Endothelial cell of umbilical vein (primary cell): ENCODE results near the gene RYR2. TPM values are rescaled to one million over a fixed set of nuclear protein-coding genes. Genes with fewer than 3 reads are reported as not detected.

Experiments used
- BruUV-seq: library from RNA; stranded (reverse); fragments of 400-500 nt; replicated peaks from 2 replicates; lab custom pipeline; 2021; lab: Mats Ljungman, UMichigan
- CTCF ChIA-PET: fragments of 300-600, 350-600 bp; sonication (Branson Sonifier 250); formaldehyde crosslinking; loops from one replicate; lab custom pipeline; 2021; ENCODE audit warnings: antibody characterized with exemption, inconsistent platforms; lab: Charles Lee
- POLR2A ChIA-PET: fragments of 300-600, 350-600 bp; sonication (Branson Sonifier 250); formaldehyde crosslinking; loops from one replicate; lab custom pipeline; 2021; ENCODE audit warnings: antibody characterized with exemption, inconsistent platforms; lab: Charles Lee
- DNase-seq: peaks from one replicate; pipeline ENCODE4 v3.0.0-alpha.2; 2011; ENCODE audit warnings: low read depth, low spot score
- FAIRE-seq: peaks from 2 replicates; lab custom pipeline; 2011; peaks lifted over from hg19 to GRCh38; lab: Jason Lieb, UNC
- H2AFZ ChIP-seq: 2 replicates; pipeline ENCODE4 v1.6.0; 2012; ENCODE audit warnings: low read depth, low read length, control low read depth, inconsistent platforms
- H3K27ac ChIP-seq: 2 replicates; pipeline ENCODE4 v1.5.1; 2011; ENCODE audit warnings: low read depth, mild to moderate bottlenecking, control low read depth, low read length, moderate library complexity; ENCODE audit not compliant: insufficient read depth
- H3K27me3 ChIP-seq, 2 experiments: 2 replicates each; pipeline versions ENCODE4 v1.6.0 to v1.6.1; 2011; ENCODE audit warnings: low read length in 2 of 2, mixed read lengths in 1 of 2; ENCODE audit not compliant: control insufficient read depth in 2 of 2, insufficient read depth in 2 of 2
- H3K36me3 ChIP-seq, 2 experiments: 2 replicates in 1 of 2; 3 replicates in 1 of 2; pipeline ENCODE4 v1.5.1; 2011; ENCODE audit warnings: low read length in 2 of 2, mild to moderate bottlenecking in 1 of 2, moderate library complexity in 1 of 2; ENCODE audit not compliant: control insufficient read depth in 2 of 2, insufficient read depth in 2 of 2; ENCODE audit errors: extremely low read depth in 1 of 2
- H3K4me1 ChIP-seq: 3 replicates; pipeline ENCODE4 v1.5.1; 2011; ENCODE audit warnings: mild to moderate bottlenecking, low read length; ENCODE audit not compliant: control insufficient read depth, insufficient read depth; ENCODE audit errors: extremely low read depth
- H3K4me2 ChIP-seq: 2 replicates; pipeline ENCODE4 v1.6.1; 2011; ENCODE audit warnings: low read length, control low read depth, mixed read lengths; ENCODE audit not compliant: insufficient read depth
- H3K4me3 ChIP-seq, 3 experiments: fragments of 200-600 bp in 1 of 3; sonication (generic), shearing (Covaris generic) in 1 of 3; replicated peaks in 1 of 3; 2 replicates each; pipeline ENCODE4 v1.5.1; 2011 to 2016; ENCODE audit warnings: control low read depth in 3 of 3, low read length in 3 of 3, mild to moderate bottlenecking in 2 of 3, inconsistent platforms in 1 of 3, low read depth in 1 of 3, moderate library complexity in 1 of 3; ENCODE audit not compliant: insufficient read depth in 1 of 3
- H3K79me2 ChIP-seq: 2 replicates; pipeline ENCODE4 v1.6.0; 2012; ENCODE audit warnings: low read length, inconsistent platforms; ENCODE audit not compliant: control insufficient read depth, insufficient read depth
- H3K9ac ChIP-seq: replicated peaks from 2 replicates; pipeline ENCODE3; 2011; ENCODE audit warnings: low read length, control low read depth; ENCODE audit not compliant: insufficient read depth; ENCODE audit errors: extremely low read depth
- H3K9me1 ChIP-seq: replicated peaks from 3 replicates; pipeline ENCODE4 v1.6.0; 2011; ENCODE audit warnings: mild to moderate bottlenecking, low read length; ENCODE audit not compliant: control insufficient read depth, insufficient read depth; ENCODE audit errors: extremely low read depth
- H3K9me3 ChIP-seq: replicated peaks from 2 replicates; pipeline ENCODE4 v1.5.1; 2012; ENCODE audit warnings: low read length, inconsistent platforms; ENCODE audit not compliant: control insufficient read depth, insufficient read depth
- H4K20me1 ChIP-seq: replicated peaks from 2 replicates; pipeline ENCODE3; 2011; ENCODE audit warnings: mild to moderate bottlenecking, low read length; ENCODE audit not compliant: control insufficient read depth, insufficient read depth; ENCODE audit errors: extremely low read depth
- EZH2 ChIP-seq: IDR thresholded peaks from 2 replicates; pipeline ENCODE4 v1.6.1; 2012; ENCODE audit warnings: borderline replicate concordance, low read depth, mild to moderate bottlenecking, moderate library complexity, low read length, inconsistent platforms; ENCODE audit not compliant: severe bottlenecking
- FOS ChIP-seq: IDR thresholded peaks from 2 replicates; pipeline ENCODE4 v1.6.1; 2011; ENCODE audit warnings: mild to moderate bottlenecking, low read length, moderate library complexity, borderline replicate concordance; ENCODE audit not compliant: insufficient read depth
- GATA2 ChIP-seq: IDR thresholded peaks from 2 replicates; pipeline ENCODE4 v1.7.0; 2011; ENCODE audit warnings: low read depth, mild to moderate bottlenecking, moderate library complexity, mixed read lengths, low read length; ENCODE audit not compliant: insufficient read length, insufficient read depth
- JUN ChIP-seq: IDR thresholded peaks from 2 replicates; pipeline ENCODE4 v1.6.1; 2011; ENCODE audit warnings: borderline replicate concordance, low read depth; ENCODE audit not compliant: insufficient read length, insufficient read depth
- MAX ChIP-seq: IDR thresholded peaks from 2 replicates; pipeline ENCODE4 v1.6.1; 2011; ENCODE audit not compliant: insufficient read depth, insufficient read length
- MYC ChIP-seq: IDR thresholded peaks from one replicate; pipeline ENCODE4 v1.6.1; 2011; ENCODE audit warnings: mild to moderate bottlenecking, low read depth, low read length
- POLR2A ChIP-seq: IDR thresholded peaks from 2 replicates; pipeline ENCODE4 v1.6.1; 2012; ENCODE audit warnings: low read depth, mild to moderate bottlenecking, control low read depth, low read length
- POLR2AphosphoS5 ChIP-seq: IDR thresholded peaks from 2 replicates; pipeline ENCODE4 v1.6.1; 2012; ENCODE audit warnings: low read depth, mild to moderate bottlenecking, control low read depth, low read length, moderate library complexity; ENCODE audit not compliant: insufficient read depth
- dilution Hi-C: fragments of 300-500 bp; cut with MboI; formaldehyde crosslinking; loops from one replicate; pipeline ENCODE4 v1.15.0; 2019; ENCODE audit warnings: low sequenced_read_pairs; ENCODE audit not compliant: extremely low pct_ligation_motif_present
- intact Hi-C: fragments of 100-400 bp; cut with micrococcal nuclease; formaldehyde crosslinking; loops from one replicate; pipeline ENCODE4 v1.10.0; 2022
- polyA plus RNA-seq, 4 experiments: library from polyadenylated mRNA; depleted of rRNA in 3 of 4; stranded (reverse) in 3 of 4; unstranded in 1 of 4; fragments of >200 nt; gene quantifications; 2 replicates each; pipeline versions ENCODE4 v1.2.1 to v1.2.3, GENCODE V29; 2011 to 2012; ENCODE audit warnings: missing spikeins in 1 of 4
- total RNA-seq: library from RNA; stranded (reverse); gene quantifications from 2 replicates; pipeline ENCODE4 v1.2.3, GENCODE V29; 2021
- TF ChIP-seq, protein P1 (sequence below), 2 donors: IDR thresholded peaks; 1 replicate in 1 of 2; 2 replicates in 1 of 2; pipeline ENCODE4 v1.5.1; 2011; ENCODE audit warnings: low read length in 2 of 2, mild to moderate bottlenecking in 2 of 2, moderate library complexity in 2 of 2, control low read depth in 1 of 2, inconsistent platforms in 1 of 2, low read depth in 1 of 2; ENCODE audit not compliant: insufficient read depth in 1 of 2; ENCODE audit errors: extremely low read depth in 1 of 2

Gene RYR2
- total and polyA plus RNA-seq, 2 donors (not counting 3 experiments of a cell fraction or from before 2014, with no cell fraction given), result not detected

GRCh38 chr1:237792726-237793125, 750.7 kb downstream of the RYR2 start:
- no peaks in the 10 kb centered on the region for H3K27me3 ChIP-seq
- TF ChIP-seq GATA2, result no peak
- TF ChIP-seq MYC, result no peak
- no peak for TF ChIP-seq FOS
- ChIA-PET CTCF (no interaction called here), POLR2A (no interaction called here)
- no peaks in the 10 kb centered on the region for H3K9me3 ChIP-seq
- H3K36me3 ChIP-seq, result no peaks in the 10 kb centered on the region
- no peak overlapping the region for H3K27ac ChIP-seq
- dilution Hi-C loops, result no loop called here
- no peak overlapping the region for H3K4me3 ChIP-seq
- no peak overlapping the region for H3K4me2 ChIP-seq
- no peak overlapping the region for H2AFZ ChIP-seq
- DNase-seq, result no peak
- H3K9ac ChIP-seq, result no peak overlapping the region
- no peak for FAIRE-seq
- no peaks in the 10 kb centered on the region for H3K79me2 ChIP-seq
- H4K20me1 ChIP-seq, result no peaks in the 10 kb centered on the region
- no TSS peak for BruUV-seq
- H3K9me1 ChIP-seq, result no peaks in the 10 kb centered on the region
- H3K4me1 ChIP-seq, result no peaks in the 10 kb centered on the region
- intact Hi-C loops, result no loop called here

- intact Hi-C loops (no loop called here), dilution Hi-C loops (no loop called here)
- no peaks in the 10 kb centered on the region for H3K36me3 ChIP-seq
- no TSS peak for BruUV-seq
- no peak overlapping the region for H3K27ac ChIP-seq
- CTCF ChIA-PET, result no interaction called here
- no peak for TF ChIP-seq EZH2
- no peak for TF ChIP-seq POLR2AphosphoS5
- TF ChIP-seq POLR2A, result no peak
- TF ChIP-seq FOS, result no peak
- no peak for TF ChIP-seq MAX
- TF ChIP-seq JUN, result no peak
- TF ChIP-seq, protein P1, sequence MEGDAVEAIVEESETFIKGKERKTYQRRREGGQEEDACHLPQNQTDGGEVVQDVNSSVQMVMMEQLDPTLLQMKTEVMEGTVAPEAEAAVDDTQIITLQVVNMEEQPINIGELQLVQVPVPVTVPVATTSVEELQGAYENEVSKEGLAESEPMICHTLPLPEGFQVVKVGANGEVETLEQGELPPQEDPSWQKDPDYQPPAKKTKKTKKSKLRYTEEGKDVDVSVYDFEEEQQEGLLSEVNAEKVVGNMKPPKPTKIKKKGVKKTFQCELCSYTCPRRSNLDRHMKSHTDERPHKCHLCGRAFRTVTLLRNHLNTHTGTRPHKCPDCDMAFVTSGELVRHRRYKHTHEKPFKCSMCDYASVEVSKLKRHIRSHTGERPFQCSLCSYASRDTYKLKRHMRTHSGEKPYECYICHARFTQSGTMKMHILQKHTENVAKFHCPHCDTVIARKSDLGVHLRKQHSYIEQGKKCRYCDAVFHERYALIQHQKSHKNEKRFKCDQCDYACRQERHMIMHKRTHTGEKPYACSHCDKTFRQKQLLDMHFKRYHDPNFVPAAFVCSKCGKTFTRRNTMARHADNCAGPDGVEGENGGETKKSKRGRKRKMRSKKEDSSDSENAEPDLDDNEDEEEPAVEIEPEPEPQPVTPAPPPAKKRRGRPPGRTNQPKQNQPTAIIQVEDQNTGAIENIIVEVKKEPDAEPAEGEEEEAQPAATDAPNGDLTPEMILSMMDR (IDR thresholded peaks at IDR 0.05; ENCODE audit: extremely low read depth in 1 of 2, insufficient read depth in 1 of 2, low read depth in 1 of 2, low read length in 2 of 2), result no peak
- TF ChIP-seq GATA2, result no peak
- TF ChIP-seq MYC, result no peak
- no peak for FAIRE-seq
- H3K27me3 ChIP-seq, result no peaks in the 10 kb centered on the region
- no peaks in the 10 kb centered on the region for H3K9me3 ChIP-seq
- no peaks in the 10 kb centered on the region for H3K9me1 ChIP-seq
- no peak overlapping the region for H3K9ac ChIP-seq
- no peak overlapping the region for H3K4me3 ChIP-seq
- H3K79me2 ChIP-seq, result no peaks in the 10 kb centered on the region
- no peak overlapping the region for H2AFZ ChIP-seq
- H3K4me1 ChIP-seq, result no peaks in the 10 kb centered on the region
- no peak for DNase-seq
- POLR2A ChIA-PET, result no interaction called here
- no peak overlapping the region for H3K4me2 ChIP-seq
- no peaks in the 10 kb centered on the region for H4K20me1 ChIP-seq
Measured at GRCh38 chr1:237794071-237794470, 752.1 kb downstream of the RYR2 start.
